ENCODE results near the gene TTLL8.
"Not testable (repeated sequence)": the region's sequence is repeated elsewhere in the genome, so short reads cannot be mapped to it uniquely, and the experiment has no call there.

The TTLL8 gene

GRCh38 chr22:49999946-50000586 lies 58.0 kb downstream of the TTLL8 start:
- no peak for DNase-seq

DNA sequence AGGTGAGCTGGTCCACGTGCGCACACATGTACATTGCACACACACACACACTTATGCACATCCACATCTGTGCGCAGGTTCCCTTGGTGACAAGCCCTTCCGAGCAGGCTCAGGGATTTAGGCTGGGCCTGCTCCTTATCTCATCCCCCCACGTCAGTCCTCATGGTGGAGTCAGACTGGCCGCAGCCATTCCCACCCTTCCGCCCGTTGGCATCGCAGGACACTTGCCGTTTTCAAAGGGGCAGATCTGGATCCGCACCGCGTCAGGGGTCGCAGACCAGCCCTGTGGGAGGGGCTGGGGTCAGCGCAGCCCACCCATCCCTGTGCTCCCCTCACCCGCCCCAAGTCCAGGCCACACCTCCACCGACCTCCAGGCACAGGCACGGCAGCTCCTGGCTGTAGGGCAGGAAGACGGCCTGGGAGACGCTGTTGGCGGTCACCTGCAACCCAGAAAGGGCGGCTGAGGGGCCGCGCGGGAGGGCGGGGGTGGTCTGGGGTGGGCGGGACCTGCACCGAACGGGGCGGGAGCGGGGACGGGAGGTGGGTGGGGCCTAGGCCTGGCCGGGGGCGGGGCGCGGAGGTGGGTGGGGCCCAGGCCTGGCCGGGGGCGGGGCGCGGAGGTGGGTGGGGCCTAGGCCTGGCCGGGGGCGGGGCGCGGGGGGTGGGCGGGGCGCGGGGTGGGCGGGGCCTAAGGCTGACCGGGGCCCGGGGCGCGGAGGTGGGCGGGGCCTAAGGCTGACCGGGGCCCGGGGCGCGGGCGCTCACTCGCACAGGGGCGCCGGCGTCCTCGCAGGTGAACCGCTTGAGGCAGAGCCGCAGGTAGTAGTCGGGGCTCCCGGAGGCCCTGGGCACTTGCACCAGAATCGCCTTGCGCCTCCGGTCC lies 58.8 kb downstream of the TTLL8 start:
- DNase-seq, result no peak

DNA sequence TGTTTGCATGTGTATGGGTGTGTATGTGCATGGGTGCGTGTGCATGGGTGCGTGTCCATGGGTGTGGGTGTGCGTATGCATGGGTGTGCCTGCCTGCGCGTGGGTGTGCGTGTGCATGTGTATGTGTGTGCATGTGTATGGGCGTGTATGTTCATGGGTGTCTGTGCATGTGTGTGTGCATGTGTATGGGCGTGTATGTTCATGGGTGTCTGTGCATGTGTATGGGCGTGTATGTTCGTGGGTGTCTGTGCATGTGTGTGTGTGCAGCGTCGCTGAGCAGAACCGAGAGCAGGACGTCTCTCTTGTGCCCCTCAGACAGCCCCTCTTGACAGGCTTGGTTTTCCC lies 59.4 kb downstream of the TTLL8 start:
- DNase-seq, result no peak

DNA sequence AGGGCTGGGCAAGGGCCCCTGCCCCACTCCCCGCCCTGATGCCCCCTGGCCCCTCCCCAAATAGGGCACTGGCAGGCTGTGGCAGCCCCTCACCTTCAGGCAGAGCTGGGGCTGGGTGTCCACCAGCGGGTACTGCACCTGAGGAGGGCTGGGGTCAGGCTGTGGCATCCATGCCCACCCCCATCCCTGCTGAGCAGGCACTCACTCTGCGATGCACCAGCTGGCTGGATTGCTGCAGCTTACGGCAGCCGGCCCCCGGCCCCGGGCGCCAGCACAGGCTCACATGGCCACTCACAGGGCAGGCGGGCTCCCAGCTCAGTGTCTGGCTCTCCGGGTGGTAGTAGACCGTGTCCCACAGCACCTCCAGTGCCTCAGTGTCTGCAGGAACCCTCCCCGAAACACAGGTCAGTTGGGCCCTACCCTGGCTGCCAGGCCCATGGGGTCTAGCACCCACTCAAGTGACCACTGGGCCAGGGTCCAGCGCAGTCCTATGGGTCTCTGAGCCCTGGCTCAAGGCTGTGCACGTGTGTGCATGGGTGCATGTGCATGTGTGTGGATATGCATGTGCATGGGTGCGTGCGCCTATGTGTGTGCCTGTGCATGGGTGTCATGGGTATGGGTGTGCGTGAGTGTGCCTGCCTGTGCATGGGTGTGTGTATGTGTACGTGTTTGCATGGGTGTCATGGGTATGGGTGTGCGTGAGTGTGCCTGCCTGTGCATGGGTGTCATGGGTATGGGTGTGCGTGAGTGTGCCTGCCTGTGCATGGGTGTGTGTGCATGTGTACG lies 60.0 kb downstream of the TTLL8 start:
- no peak for DNase-seq

GRCh38 chr22:49997251-49997599 lies 60.9 kb downstream of the TTLL8 start:
- DNase-seq, result peak; percentile 22

GRCh38 chr22:49996518-49997250 lies 61.4 kb downstream of the TTLL8 start:
- no peak for DNase-seq

DNA sequence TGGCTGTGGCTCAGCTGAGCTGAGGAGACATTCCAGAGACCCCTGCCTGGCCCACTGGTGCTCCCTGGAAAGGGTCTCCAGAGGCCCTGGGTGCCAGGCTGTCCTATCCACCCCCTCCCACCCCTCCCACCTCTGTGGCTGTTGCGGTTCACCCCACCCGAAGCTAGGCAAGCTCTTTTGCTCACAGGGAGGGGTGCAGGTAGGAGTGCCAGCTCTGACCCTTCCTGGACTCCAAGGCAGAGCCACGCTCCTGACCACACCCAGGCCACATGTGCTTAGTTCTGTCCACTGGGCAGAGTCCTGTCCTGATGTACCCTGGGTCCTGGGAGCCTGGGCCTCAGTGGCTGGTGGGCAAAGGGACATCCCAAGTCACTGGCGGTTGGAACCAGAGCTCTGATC lies 62.0 kb downstream of the TTLL8 start:
- no peak for DNase-seq

DNA sequence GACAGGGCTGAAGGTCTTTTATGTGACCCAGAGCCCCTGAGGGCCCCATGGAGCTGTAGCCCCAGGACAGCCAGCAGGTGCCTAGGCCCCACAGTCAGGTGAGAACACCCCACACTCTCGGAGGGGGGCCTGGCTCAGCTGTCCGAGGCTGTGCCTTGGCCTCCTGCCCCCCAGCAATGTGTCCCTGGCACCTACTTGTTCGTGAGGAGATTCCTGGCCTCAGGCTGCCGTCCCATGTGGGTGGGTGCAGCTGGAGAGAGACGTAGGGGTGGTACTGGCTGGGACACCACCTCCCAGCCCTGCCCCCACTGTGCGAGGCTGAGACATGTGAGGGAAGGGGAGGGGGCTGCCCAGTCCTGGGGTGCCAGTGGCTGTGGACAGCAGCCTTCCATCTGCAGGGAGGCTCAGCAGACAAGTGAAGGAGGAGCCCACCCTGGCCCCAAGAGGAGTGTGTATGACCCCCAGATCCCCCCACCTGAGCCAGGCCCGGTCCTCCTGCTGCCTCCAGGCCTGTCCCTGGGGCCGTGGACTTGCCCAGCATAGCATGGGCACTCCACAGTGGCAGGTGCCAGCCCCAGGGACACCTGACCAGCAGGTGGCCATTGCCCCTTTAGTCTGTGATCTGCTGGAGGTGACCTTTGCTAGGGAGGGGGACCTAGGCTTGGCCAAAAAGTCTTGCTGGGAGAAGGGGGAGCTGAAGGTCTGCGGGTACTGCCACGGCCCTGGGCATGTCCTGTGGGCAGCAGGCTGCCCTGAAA lies 62.6 kb downstream of the TTLL8 start:
- DNase-seq, result no peak

DNA sequence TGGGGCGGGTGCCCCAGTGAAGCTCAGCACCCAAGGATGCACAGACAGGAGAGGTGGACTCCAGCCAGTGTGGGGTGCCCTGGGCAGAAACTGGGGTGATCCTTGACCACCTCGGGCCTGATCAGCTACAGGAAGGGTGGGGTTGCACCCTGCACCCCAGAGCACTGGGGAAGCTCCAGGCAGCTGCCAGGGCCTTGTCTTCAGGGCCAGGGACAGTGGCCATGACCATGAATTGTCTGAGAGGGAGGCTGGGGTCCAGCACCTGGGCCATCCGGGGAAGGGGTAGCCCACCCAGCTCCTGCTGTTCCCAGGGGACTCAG lies 63.1 kb downstream of the TTLL8 start:
- no peak for DNase-seq

DNA sequence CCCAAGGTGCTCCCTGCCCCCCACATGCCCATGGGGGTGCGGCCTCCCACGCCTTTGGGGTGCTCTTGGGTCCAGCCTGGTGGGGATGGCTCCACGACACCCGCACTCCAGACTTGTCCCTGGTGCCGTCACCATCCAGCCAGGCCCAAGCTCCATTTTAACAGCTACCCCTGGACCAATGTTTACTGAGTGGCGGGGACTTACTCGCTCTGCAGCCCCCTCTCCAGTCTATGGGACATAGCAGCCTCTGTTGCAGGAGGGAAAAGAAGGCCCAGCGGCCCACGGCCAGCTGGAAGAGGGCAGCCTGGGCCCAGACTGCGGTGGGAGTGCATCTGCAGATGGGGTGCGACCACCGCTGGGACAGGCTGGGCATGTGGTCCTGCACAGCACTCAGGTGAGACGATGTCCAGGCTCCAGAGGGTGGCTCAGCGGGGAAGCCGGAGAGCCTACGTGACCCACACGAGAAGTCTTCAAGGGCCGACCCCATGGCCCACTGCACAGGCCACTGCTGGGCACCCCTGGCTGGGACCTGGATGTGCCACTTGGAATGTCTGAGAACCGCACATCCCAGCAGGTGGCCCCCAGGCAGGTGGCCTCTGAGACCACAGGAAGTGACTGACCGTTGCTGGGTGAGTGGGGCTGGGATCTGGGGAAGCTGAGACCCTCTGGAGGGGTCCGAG lies 63.6 kb downstream of the TTLL8 start:
- DNase-seq, result no peak

- DNase-seq, result no peak
Measured at GRCh38 chr22:49993649-49994360, 64.3 kb downstream of the TTLL8 start.

- DNase-seq, result peak; percentile 22
Measured at GRCh38 chr22:49992921-49993648, 65.0 kb downstream of the TTLL8 start.

GRCh38 chr22:49991907-49992533 lies 66.1 kb downstream of the TTLL8 start:
- DNase-seq, result no peak

DNA sequence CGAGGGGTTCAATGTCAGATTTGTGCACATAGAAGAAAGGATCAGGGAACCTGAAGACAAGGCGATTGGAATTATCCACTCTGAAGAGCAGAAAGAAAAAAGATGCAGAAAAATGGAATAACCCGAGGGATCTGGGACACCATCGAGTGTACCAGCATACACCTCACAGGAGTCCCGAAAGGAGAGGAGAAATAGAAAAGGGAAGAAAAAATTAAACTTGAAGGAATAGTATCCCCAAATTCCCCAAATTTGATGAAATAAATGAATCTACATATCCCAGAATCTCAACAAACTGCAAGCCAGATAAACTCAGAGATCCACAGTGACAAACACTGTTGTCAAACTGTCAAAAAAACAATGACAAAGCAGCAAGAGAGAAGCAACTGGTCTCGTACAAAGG lies 66.9 kb downstream of the TTLL8 start:
- no peak for DNase-seq

GRCh38 chr22:49989826-49990225 lies 68.3 kb downstream of the TTLL8 start:
- DNase-seq, result not testable (repeated sequence)

DNA sequence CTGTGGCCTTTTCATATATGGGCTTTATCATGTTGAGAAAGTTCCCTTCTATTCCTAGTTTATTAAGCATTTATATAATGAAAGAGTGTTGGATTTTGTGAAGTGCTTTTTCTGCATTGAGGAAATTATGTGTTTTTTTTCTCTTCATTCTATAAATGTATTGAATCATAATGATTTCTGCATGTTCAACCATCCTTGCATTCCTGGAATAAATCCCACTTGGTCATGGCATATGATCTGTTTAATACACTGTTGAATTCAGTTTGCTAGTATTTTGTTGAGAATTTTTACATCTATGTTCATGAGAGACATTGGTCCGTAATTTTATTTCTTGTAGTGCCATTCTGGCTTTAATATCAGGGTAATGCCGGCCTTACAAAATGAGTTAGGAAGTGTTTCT lies 71.8 kb downstream of the TTLL8 start:
- no peak for DNase-seq

- DNase-seq, result no peak
Measured at GRCh38 chr22:49983148-49984042, 74.7 kb downstream of the TTLL8 start.

DNA sequence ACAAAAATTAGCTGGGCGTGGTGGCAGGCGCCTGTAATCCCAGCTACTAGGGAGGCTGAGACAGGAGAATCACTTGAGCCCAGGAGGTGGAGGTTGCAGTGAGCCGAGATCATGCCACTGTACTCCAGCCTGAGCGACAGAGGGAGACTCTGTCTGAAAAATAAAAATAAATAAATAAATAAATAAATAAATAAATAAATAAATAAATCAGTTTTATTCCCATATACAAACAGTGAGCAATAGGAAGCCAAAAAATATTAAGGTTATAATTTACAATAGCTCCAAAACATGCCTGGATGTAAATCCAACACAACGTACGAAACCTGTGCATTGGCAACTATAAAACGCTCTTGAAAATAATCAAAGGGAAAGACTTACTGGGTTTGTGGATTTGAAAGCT lies 76.3 kb downstream of the TTLL8 start:
- not testable (repeated sequence) for DNase-seq
